GM21786 (cell line): Measurements from ENCODE around the gene PRRX2.

Source experiments
- ATAC-seq: cut with Tn5 transposase; IDR thresholded peaks from one replicate; pipeline ENCODE4 v1.9.1; 2021; ENCODE audit not compliant: unreplicated experiment

PRRX2 gene

GRCh38 chr9:129665389-129665775, at the start of gene PRRX2:
TSS of gene PRRX2 (plus strand) at chr9:129665647. CDS start at chr9:129665868, 221 bp downstream.
- no peak for ATAC-seq

DNA sequence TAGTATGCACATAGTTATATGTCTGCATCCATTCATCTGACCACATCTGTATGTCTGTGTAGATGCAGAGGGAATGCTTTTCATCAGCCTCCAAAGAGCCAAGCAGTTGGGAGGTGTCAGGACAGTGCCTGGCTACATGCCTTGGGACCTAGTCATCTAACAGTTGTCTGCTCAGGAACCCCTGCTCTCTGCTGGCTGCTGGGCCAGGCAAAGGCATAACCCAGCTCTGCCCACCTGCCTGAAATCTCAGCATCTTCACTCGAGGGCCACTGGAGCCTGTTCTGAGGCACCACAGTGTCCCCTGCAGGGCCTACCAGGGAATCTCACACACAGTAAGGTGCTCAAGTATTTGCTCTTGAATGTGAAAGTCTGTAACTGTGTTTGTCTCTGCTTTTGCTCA, 48.3 kb upstream of the PRRX2 start:
- no peak for ATAC-seq

- ATAC-seq: no peak
Measured at GRCh38 chr9:129619787-129620668, 45.4 kb upstream of the PRRX2 start.

DNA sequence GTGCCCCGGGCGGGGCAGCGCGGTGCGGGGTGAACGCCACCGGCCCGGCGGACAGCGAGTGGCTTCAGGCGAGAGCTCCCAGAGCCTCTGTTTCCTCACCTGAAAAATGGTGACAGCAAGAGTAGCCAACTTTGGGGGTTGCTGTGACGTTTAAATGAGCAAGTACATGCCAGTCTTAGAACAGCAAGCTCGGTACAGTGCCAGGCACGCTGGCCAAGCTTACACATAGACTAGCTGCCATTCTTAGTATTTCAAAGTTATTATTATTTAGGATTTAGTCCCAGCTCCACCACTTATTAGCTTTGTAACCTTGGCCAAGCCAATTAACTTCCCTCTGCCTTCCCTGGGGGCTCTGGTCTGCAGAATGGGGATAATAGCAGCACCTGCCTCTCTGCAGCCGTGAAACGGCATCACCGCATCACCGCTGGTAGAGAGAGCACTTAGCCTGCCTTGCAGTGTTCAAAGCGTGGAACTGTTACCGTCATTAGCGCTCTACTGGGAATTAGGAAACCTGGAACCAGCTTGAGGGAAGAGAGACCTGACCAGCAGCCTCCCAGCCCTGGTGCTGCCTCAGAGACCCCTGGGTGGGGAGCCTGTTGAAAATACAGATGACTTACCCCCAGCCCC, 44.7 kb upstream of the PRRX2 start, which contains the start of gene C9orf50:
TSS of gene C9orf50 (minus strand) at position 433 of the 627 bp plus-strand sequence. CDS start 527 bp downstream, outside the sequence.
- ATAC-seq: no peak

GRCh38 chr9:129623331-129623730, 42.1 kb upstream of the PRRX2 start:
- no peak for ATAC-seq

GRCh38 chr9:129624168-129624759, 41.2 kb upstream of the PRRX2 start:
- ATAC-seq: no peak

GRCh38 chr9:129624947-129625346, 40.5 kb upstream of the PRRX2 start:
- ATAC-seq: no peak

DNA sequence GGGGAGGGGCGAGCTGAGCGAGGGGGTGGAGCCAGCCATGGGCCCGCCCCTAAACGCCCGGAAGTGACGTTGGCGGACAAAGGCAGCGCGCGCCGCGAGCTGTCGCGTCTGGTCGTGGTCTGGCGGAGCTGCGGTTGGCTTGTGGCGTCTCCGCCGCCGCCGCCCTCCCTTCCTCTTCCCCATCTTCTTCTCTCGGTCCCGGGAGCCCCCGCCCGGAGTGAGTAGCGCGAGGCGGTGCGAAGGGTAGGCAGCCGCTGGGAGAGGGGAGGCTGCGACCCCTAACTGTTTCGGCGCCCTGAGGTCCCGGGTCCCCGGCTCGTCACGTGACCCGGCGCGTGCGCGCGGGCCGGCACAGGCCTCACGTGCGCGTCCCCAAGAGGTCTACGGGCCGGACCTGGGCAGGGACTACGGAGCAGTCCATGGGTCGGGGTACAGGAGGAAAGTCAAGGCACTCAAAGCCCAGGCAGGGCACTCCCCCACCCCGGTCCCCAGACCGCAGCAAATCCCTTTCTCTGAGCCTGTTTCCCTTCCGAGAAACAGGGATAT, 39.3 kb upstream of the PRRX2 start, which contains the start of gene NTMT1:
TSS of gene NTMT1 (plus strand) at position 85 of the 546 bp plus-strand sequence. CDS start 6,541 bp downstream, outside the sequence.
- ATAC-seq: peak; percentile 89

GRCh38 chr9:129626625-129627284, 38.7 kb upstream of the PRRX2 start:
- no peak for ATAC-seq

- ATAC-seq: no peak
Measured at GRCh38 chr9:129627556-129628440, 37.6 kb upstream of the PRRX2 start.

DNA sequence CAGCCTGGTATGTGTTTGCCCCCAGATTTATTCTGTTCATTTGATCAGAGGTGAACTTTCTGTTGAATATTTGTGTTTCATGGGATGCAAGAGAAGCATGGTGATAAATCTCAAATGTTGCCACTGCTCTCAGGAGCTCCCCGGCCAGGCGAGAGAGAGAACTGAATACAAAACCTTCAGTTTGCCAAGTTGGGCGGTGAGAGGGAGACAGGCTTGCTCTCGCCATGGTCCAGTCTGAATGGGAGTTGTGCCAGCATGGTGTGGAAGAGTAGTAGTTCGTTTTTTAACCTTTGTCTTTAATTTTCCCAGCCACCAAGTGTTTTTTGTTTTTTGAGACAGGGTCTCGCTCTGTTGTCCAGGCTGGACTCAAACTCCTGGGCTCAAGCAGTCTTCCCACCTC, 36.7 kb upstream of the PRRX2 start:
- ATAC-seq: no peak

GRCh38 chr9:129629251-129629820, 36.1 kb upstream of the PRRX2 start:
- no peak for ATAC-seq

DNA sequence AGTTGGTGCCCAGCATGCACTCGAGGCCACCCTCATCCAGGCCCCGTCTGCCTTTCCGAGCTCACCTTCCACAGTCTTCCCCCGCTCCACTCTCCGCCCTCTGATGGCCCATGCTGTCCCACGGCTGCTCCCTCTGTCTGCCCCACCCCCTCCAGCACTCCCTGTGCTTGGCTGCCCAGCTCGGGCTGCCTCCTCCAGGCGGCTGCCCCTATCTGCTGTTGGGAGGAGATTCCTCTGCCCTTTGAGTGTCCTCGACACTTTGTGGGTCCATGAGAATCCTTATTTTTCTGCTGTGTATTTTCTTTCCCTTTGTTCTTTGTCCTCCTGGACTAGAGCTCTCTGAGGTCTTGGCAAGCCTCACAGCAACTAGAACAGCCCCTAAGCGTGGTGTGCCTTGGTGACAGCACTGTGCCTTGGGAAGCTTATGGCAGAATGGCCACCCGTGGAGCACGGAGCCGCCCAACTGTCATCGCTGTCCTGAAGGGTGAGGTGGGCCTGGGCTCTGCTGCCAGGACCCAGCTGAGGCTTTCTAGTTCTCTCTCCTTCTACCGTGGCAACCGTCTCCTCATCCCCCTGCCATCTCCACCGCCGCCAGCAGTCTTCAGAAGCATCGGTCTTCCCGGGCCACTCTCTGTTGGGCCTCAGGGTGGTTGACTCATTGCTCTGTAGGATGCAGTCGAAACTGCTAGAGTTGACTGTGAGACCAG, 34.3 kb upstream of the PRRX2 start:
- no peak for ATAC-seq

GRCh38 chr9:129631674-129632129, 33.7 kb upstream of the PRRX2 start:
- ATAC-seq: no peak

DNA sequence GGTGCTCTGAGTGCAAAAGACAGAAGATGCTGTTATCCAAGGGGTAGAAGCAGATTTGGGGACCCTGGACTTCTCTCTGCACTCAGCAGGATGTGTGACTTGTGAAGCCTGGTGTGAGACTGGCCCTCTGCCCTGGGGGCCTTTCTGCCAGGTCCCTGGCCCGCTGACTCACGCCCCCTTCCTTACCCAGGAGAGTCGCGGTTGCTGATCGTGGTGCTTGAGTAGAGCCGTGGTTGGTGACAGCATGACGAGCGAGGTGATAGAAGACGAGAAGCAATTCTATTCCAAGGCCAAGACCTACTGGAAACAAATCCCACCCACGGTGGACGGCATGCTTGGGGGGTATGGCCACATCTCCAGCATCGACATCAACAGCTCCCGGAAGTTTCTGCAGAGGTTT, 33.0 kb upstream of the PRRX2 start:
- no peak for ATAC-seq

DNA sequence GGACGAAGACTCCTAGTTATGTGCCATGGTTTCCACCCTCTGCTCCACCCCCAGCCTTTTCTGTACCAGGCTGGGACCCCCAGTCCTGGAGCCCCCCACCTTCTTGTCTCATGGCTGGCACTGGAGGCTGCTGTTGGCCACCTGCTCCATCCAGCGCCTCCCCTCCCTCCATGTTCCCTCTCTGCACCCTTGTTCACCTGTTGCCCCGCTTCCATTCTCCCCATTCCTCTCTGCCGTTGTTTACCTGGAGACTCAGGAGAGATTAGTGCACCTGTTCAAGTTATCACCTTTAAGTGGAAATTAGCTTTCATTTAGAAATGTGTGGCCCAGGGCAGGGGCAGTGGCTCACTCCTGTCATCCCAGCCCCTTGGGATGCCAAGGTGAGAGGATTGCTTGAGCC, 32.2 kb upstream of the PRRX2 start:
- ATAC-seq: no peak

DNA sequence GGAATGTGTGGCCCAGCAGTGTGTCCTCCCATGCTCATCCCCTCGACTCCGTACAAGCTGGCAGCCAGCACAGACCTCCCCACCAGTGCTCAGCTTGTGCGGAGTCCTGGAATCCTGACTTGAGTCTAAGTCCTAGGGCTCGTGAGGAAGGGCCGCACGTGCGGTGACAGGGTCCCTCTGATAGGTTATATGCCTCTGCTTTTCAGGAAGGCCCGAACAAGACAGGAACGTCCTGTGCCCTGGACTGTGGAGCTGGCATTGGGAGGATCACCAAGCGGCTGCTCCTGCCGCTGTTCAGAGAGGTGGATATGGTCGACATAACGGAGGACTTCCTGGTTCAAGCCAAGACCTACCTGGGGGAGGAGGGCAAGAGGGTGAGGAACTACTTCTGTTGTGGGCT, 31.6 kb upstream of the PRRX2 start:
- ATAC-seq: no peak

GRCh38 chr9:129635099-129636065, 30.1 kb upstream of the PRRX2 start:
- no peak for ATAC-seq
